HL-60/S4 treated with retinoic acid at 250 ng/mL for 4 days and 3 days (cell line): ENCODE results near the gene ZPR1.
"Not testable (repeated sequence)": the region's sequence is repeated elsewhere in the genome, so short reads cannot be mapped to it uniquely, and the experiment has no call there.

Experiments
- in situ Hi-C: fragments of 300-500 bp; cut with MboI; formaldehyde crosslinking; loops from 2 replicates; pipeline ENCODE4 v1.7.0; 2022; ENCODE audit warnings: low sequenced_read_pairs

ZPR1 gene

DNA sequence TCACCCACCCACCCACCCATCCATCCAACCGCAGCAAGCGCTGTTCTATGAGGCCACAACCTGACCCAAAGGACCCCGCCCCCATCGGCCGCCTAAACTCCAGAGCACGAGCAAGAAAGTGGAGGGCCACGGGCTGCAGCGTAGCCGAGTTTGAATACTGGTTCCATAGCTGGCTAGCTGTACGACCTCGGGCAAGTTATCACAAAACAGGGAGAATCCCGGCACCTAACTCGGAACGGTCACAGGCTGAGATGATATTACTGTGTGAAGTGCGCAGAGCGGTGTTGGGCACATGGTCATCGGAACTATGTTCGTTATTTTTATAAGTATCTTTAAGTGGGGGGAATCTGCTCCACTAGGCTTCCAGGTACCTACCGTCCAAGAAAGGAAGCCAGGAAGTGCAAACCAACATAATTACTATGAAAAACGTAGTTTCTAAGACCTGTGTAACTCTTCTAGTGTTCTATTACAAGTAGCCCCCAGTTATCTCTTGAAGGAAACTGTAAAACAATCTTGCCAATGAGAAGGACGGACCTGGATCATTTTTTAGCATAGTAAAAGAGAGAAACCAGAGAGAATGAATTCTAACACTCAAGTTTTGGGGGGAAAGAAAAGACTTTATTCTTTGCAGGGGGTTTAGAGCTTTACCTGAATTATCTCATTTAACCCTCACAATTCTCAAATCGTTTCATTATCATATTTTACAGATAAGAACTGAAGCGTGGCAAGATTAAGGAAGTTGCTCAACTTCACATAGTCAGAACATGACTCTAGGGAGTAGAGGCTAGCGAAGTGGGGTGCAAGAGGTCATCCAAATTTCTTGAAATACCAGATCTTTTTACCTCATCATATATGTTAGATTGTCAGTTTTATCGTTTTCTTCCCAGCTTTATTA, 14.4 kb downstream of the ZPR1 start:
- in situ Hi-C loops, result no loop called here

DNA sequence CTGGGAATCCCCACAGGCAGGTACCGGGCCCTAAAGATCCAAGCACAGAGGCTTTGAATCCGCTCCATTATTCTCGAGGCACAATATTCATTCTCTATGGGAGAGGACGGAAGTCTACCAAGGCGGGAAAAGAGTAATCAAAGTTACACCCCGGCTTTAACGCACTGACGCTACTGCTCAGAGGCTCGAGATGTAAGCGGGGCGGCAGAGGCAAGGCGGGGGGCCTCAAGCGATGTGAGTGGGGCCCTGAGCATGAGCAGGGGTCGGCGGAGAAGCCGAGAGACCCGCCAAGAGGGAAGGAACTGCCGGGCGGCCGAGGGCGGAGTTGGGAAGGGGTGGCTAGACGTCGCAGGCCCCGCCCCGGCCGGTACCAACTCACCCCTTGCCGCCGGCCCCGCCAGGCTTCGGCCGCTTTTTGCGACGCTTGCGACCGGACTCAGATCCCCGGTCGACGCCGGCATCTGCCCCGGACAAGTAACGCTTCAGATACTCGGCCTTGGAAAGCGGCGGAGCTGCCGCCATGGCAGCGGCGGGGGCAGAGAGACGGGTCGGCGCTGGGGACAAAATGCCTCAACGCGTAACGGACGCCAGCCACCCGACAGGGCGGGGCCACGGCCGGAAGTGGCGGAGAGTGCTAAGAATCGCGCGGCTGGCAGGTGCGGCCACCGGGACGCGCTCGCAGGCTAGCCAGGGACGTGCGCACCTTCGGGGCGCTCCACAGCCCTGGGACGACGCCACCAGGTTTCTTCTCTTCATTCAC, 15.2 kb downstream of the ZPR1 start, which contains the start of gene BUD13:
BUD13 (minus strand) TSS at position 545 of the 760 bp plus-strand sequence; CDS start at position 522, 23 bp downstream.
- in situ Hi-C loops, result no loop called here

DNA sequence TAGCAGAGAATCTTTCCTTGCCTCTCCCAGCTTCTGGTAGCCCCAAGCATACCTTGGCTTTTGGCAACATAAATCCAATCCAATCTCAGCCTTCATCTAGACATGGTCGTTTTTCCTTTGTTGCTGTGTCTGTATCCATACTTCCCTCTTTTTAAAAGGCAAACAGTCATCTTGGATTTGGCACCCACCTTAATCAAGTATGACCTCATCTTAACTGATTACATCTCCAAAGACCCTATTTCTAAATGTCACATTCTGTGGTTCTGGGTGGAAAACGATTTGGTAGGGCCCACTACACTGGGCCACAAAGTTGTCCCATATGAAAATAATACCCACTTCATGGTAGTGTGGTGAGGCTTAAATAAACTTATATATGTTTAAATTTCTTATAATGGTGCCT, 15.9 kb downstream of the ZPR1 start:
- in situ Hi-C loops, result no loop called here

DNA sequence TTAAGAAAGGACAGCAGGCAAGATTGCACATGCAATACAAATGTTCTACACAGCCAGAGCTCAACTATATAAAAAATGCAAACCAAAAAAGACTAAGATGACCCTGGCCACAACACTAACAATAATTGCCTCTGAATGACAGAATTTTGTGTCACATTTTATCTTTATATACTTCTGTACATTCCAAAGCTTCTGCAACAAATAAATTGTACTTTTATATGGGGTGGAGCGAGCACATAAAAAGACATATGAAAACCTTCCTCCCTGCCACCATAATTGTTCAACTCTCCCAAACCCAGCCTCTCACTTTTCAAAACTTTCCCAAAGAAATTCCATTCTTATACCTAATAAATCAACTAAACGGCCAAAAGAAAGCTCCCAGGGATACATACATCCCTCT, 25.7 kb downstream of the ZPR1 start:
- in situ Hi-C loops, result no loop called here

DNA sequence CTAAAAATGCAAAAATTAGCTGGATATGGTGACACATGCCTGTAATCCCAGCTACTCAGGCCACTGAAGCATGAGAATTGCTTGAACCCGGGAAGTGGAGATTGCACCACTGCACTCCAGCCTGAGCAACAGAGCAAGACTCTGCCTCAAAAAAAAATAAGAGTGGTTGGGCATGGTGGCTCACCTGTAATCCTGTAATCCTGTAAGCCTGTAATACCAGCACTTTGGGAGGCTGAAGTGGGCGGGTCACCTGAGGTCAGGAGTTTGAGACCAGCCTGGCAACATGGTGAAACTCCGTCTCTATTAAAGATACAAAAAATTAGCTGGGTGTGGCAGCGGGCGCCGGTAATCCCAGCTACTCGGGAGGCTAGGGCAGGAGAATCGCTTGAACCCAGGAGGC, 31.8 kb downstream of the ZPR1 start:
- in situ Hi-C loops, result not testable (repeated sequence)

DNA sequence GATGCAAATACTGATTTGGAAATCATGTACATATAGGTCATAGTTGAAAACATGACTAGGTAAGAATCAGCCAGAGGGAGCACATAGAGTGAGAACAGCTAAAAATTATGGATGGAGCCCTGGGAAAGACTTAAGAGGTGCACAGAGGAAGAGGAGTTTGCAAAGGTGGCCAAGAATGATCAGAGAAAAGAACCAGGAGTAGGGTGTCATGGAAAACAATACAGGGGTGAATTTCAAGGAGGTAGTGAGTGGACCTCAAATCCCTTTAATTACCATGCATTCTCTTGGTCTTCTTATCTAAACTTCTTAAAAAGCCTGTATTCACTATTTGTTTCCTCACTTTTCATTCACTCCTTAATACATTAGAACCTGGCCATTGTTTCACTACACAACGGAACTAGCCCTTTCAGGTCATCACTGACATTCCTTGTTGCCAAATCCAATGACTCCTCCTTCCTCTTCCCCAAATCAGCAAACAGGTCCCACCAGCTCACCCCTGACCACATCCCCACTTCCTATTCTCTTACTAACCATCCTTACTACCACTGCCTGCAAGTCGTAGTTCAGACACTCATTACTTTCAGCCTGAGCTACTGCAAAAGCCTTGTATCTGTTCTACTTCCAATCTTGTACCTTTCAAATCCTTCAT, 37.6 kb downstream of the ZPR1 start:
- in situ Hi-C loops, result no loop called here

DNA sequence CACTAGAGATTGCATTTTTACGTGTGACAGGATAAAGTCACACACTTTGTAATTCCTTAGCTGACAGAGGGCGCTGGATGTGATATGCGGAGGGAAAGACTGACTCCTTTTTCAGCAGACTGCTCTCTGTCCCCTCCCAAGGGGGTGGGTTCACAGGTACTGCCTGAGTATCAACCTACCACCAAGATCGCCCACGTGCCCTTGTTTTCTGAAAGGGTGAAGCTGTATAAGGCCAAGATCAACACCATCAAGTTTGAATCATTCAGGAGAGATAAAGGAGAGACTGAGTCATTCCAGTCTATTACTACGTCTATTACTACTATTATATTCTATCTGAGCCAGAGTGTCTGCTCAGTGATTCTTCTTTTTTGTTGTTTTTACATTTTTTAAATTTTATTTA, 45.7 kb downstream of the ZPR1 start:
- in situ Hi-C loops, result no loop called here

DNA sequence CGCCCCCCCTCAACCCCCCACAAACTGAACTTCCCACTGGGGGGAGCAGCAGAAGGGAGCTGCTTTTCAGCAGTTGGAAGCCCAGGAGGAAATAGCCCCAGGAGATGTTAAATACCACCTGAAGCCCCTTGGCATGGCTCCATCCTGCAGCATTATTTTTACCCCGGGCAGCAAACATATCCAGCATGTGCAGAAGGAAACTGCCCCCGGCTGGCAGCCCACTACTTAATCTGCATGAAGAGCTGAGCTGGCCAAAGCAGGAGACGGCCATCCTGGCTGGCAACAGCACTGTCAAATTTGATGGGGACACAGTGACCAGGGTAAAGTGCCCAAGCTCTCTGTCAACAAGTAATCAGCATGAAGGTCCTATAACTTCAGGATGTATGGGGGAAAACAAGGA, 47.1 kb downstream of the ZPR1 start:
- in situ Hi-C loops, result no loop called here

DNA sequence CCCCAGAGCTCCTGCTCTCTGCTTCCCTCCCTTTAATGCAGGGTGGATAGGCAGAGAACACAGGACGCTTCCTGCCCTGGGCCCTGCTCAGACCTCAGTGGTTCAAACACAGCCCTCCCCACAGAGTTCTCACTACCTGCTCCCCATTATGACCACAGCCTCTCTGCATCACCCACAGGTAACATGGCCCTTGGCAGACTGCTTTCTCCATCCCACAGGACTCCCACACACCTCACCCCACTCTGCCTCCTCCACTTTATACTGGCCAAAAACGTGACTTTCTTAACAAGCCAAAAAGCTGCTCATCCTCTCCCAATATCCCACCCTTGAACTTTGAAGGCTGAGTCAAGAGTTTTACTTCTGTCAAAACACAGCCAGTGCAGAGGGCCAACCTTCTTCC, 48.8 kb downstream of the ZPR1 start:
- in situ Hi-C loops, result no loop called here

DNA sequence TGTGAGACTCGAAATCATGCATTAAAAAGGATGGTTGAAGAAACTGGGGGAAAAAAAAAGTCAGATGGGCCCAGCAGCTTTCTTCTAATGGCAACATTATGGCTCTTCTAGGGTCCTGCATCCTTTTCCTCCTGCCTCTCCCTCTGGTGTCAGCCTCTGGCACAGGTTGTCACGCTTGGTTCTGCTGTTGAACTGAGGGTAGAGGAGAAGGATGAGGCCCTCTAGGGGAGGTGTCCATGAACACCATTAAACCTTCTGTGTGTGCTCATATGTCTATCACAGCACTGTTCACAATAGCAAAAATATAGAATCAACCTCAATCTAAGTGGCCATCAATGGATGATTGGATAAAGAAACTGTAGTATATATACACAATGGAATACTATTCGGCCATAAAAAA, 51.1 kb downstream of the ZPR1 start:
- in situ Hi-C loops, result no loop called here

DNA sequence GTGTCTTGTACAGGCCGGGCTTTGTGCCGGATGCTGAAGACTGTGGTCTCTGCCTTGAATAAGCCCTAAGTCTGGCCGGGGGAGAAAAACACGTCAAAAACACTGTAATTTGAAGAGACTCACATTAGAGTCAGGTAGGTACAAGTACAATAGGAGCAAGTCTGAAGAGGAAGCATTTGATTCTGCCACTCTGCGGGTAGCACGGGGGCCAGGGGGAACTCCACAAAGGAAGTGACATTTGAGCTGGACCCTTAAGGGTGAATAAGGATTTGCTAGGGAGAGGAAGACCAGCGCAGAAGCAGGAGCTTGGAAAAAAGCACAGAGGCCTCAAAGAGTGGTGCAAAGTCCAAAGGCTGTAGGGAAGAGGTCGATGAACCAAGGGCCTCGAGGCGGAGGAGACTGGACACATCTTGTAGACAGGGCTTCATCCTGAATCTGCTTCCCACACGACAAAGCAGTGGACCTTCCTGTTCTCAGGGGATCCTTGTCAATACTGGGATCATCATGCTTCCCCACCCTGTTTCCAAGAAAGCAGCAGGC, 53.8 kb downstream of the ZPR1 start:
- in situ Hi-C loops, result no loop called here

DNA sequence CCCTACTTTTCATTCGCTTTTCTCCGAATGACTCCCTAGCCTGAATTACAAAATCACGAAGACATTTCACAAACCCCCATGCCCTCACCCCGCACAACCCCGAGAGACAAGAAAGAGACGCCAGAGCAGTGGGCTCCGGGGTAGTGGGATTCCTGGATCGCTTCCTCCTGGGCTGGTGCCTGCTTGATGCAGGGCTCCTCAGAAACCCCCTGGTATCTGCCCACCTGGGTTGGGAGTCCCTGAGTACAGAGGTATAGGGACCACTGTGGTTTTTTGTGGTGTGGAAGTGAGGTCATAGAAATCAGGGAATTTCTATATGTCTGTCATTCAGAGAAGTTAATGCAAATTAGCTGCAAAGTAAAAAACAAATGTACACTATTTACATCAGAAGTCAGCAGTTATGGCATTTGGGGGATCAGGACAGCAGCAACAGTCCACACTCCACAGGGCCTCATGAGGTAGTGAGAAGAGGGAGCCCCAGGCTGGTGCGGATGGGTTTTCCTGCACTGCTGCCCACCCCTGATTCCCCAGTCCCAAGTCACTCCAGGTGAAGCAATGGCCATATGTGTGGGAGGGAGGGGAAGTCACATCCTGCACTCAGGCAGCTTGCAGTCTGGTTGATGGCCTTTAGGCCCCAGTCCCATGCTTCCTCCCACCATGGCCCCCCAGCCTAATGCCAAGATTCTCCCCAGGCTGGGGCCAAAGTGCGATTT, 54.6 kb downstream of the ZPR1 start:
- in situ Hi-C loops, result no loop called here

DNA sequence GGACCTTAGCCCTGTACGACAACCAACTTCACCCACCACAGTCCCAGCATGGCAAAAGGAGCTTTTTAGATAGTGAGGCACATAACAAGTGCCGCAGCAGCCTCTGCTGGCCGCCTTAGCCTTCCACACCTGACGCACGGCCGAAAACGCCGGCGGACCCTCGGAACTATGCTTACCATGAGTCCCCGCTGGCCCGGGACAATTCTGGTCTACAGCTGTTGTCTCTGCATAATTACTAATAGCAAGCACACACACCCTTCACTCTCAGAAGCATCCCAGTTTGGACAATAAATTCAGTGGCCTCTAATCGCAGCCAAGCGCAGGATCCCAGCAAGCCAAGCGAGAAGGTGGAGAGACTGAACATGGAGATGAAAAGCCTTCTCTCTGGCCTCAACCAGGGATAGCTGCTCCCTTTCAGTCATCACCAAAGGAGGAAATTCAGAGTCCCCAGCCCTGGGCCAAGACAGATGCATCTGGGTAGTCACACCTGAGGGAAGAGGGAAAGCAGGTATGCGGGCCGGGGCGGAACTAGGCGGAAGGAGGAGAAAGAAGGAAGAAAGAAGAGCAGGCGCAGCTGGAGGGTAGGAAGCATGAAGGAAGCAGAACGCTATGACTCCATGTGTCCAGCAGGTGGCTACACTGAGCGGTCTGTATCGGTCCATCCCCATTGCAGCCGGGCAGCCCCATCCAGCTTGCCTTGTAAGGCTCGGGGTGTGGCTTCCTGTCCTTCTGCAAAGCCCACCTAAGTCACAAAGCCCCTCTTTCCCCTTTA, 55.4 kb downstream of the ZPR1 start:
- in situ Hi-C loops, result no loop called here

DNA sequence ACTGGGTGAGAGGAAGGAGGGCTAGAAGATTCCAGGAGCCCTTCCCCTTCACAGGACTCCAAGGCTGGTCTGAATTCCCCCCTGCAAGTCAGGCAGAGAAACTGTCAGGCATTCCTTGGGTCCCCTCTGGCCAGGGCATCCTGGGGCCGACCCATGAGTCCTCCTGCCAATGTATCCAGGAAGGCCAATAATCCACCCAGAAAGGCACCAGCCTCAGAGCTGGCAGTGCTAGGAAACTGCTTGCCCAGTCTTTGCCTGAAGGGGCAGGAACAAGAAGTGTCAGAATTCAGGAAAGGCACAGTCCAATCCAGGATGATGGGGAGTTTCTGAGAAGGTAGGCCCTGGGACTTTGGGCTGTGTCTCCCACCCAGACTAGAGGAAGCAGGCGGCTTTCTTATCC, 56.0 kb downstream of the ZPR1 start:
- in situ Hi-C loops, result no loop called here

DNA sequence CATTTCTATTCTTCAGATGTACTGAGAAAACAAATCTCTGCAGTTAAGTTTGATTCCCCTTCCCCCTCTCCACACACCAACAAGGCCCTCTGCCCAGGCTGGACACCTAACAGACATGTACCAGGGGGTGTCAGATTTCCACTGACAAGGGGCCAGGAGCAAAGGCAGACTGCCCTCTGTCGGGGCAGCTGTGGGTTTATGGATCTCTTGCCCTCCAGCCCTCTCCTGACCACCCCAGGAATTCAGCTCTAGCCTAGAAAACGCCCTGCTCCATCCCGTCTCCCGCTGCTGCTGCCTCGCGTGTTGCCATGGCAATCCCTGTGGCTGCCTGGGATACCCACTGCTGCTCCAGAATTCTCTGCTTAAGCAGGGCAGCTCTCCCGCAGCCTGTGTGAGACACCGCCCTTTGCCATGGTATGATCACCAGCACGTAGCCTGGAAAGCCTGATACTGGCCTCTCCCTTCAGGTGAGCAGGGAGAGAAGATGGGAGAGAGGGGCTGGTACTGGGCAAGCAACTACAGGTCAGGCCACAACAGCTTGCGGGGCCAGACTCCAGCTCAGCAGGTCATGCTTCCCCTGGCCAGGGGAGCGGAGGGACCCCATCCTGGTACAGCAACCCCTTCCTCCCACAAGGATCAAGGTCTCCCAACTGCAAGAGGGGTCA, 56.6 kb downstream of the ZPR1 start:
- in situ Hi-C loops, result no loop called here

DNA sequence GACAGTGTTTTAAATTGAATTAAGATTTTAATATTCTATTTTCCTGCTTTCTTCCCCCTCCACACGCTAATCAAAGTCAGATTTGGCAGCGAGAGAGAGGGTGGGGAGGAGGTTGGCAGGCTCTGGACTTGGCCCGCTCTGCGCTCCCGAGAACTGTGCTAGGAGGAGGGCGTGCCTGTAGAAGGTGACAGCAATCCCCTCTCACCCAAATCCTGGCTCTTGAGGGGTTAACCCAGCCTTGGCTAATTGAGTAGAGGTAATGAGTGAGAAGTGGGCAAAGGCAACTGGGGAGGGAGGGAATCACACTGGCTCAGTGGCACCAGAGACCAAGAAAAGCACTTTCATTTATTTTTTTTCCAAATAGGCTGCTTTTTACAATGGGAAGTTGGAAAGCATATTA, 57.2 kb downstream of the ZPR1 start:
- in situ Hi-C loops, result no loop called here

DNA sequence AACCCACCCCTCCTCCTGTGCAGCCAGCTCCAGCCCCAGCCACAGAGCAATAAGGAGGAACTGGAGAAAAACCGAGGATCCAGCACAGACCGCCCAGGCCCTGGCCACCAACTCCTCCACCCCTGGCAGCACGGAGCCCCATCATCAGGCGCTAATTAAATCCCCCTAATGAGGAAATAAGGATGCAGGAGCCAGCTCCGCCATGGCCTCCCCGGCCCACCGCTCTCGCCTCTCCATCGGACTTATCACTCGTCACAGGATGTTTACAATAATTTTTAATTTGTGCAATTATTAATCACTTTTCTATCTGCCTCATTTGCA, 57.6 kb downstream of the ZPR1 start:
- in situ Hi-C loops, result no loop called here

DNA sequence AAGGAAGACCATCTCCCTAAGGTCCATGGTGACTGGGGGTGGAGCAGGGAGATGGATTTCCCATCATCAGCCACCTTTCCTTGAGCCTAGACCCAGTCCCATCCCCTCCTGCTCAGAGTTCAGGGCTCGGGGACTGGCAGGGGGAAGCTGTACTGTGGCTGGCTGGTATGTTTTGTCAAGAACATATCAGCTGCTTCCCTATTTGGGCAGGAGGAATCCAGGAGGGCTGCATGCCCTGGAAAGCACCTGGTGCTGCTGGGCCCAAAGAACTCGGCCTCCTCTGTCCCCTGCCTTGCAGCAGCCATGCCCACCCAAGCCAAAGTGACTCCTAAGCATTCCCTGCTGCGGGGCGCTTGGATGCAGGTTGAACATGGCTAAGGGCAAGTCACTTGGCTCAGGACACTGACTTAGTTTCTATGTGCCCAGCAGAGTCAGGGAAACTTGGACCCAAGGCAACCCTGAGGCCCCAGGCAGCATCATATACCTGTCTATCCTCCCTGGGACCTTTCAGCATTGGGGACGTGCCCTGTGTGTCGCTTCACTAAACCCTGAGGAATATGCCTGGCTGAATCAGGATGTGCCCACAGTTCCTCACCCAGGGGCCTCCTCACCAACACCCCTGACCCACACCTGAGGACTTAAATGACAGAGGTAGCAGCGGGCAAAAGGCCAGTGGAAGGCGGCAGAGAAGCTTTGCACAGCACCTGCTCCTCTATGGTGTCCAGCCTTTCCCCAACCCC, 58.2 kb downstream of the ZPR1 start:
- in situ Hi-C loops, result no loop called here

DNA sequence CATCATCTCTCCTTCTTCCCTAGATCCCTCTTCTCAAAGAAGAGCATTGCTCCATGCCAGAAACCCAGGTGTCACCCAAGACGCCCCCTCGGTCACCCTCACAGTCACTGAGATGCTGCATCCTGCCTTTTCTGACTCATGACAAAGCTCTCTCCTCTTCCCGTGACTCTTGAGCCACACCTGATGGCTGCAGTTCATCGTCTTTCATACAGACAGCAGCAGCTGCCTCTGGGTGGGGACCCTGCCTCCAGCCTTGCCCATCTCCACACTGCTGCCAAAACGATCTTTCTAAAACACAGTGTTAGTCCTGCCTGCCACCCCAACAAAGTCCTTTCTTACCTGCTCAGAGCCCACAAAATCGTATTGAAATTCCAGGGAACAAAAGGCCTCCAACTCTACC, 59.8 kb downstream of the ZPR1 start:
- in situ Hi-C loops, result no loop called here
